Ishikawa (cell line): ENCODE measurements around the gene YJU2.

ENCODE experiments used
- CEBPB ChIP-seq: IDR thresholded peaks from 2 replicates; pipeline ENCODE4 v1.6.1; 2012
- CREB1 ChIP-seq: IDR thresholded peaks from 2 replicates; pipeline ENCODE4 v1.6.1; 2012; ENCODE audit warnings: low read depth
- EGR1 ChIP-seq: IDR thresholded peaks from 2 replicates; pipeline ENCODE4 v1.6.1; 2012
- EP300 ChIP-seq: IDR thresholded peaks from 2 replicates; pipeline ENCODE4 v1.6.1; 2012; ENCODE audit warnings: borderline replicate concordance
- FOXM1 ChIP-seq: IDR thresholded peaks from 2 replicates; pipeline ENCODE4 v1.6.1; 2012; ENCODE audit warnings: low read depth, borderline replicate concordance
- MAX ChIP-seq: IDR thresholded peaks from 2 replicates; pipeline ENCODE4 v1.6.1; 2012
- NFIC ChIP-seq: IDR thresholded peaks from 2 replicates; pipeline ENCODE4 v1.6.1; 2012
- RAD21 ChIP-seq: IDR thresholded peaks from 2 replicates; pipeline ENCODE4 v1.6.1; 2012; ENCODE audit warnings: low read depth
- REST ChIP-seq: IDR thresholded peaks from 2 replicates; pipeline ENCODE4 v1.6.1; 2012; ENCODE audit warnings: low read depth, mild to moderate bottlenecking
- TAF1 ChIP-seq: IDR thresholded peaks from 2 replicates; pipeline ENCODE4 v1.6.1; 2012; ENCODE audit warnings: low read depth, mild to moderate bottlenecking
- TCF12 ChIP-seq: IDR thresholded peaks from 2 replicates; pipeline ENCODE4 v1.6.1; 2012; ENCODE audit warnings: low read depth
- TEAD4 ChIP-seq: IDR thresholded peaks from 2 replicates; pipeline ENCODE4 v1.6.1; 2012
- YY1 ChIP-seq: IDR thresholded peaks from 2 replicates; pipeline ENCODE4 v1.6.1; 2012; ENCODE audit warnings: low read depth
- ZBTB7A ChIP-seq: IDR thresholded peaks from 2 replicates; pipeline ENCODE4 v1.6.1; 2012; ENCODE audit warnings: low read depth
- TF ChIP-seq, protein P1 (sequence below): IDR thresholded peaks from 2 replicates; pipeline ENCODE4 v1.6.1; 2012

Gene YJU2

GRCh38 chr19:4268816-4269430 is 22.0 kb downstream of the YJU2 start:
- TF ChIP-seq NFIC (no peak), REST (no peak), YY1 (no peak), TEAD4 (no peak), MAX (no peak), TAF1 (no peak), ZBTB7A (no peak), RAD21 (no peak), FOXM1 (no peak), CREB1 (no peak), EP300 (no peak)
- TF ChIP-seq, protein P1, sequence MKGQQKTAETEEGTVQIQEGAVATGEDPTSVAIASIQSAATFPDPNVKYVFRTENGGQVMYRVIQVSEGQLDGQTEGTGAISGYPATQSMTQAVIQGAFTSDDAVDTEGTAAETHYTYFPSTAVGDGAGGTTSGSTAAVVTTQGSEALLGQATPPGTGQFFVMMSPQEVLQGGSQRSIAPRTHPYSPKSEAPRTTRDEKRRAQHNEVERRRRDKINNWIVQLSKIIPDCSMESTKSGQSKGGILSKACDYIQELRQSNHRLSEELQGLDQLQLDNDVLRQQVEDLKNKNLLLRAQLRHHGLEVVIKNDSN, result no peak

DNA sequence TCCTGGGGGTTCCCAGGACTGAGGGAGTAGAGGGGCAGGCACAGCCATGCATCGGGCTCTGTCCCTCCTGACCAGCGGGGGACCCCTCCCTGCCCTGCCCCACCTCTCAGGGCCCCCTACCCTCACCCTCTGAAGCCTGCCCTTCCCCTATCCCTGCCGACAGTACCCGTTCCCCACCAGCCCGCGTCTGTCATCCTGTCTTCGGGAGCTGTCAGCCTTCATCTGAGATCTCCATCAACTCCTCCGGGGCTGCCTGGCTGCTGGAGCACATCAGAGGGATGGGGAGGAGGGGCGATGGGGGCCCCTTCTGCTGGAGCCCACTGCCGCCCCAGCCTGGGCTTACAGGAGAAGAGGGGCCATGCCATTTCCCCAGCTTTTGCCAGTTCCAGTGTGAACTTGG is 26.0 kb downstream of the YJU2 start:
- TF ChIP-seq EGR1, result no peak
- no peak for TF ChIP-seq ZBTB7A
- TF ChIP-seq CREB1, result no peak
- TF ChIP-seq YY1, result no peak
- TF ChIP-seq RAD21, result no peak
- no peak for TF ChIP-seq EP300
- TF ChIP-seq, protein P1, result no peak
- no peak for TF ChIP-seq REST
- TF ChIP-seq NFIC, result no peak
- no peak for TF ChIP-seq MAX
- TF ChIP-seq FOXM1, result no peak
- TF ChIP-seq CEBPB, result no peak
- no peak for TF ChIP-seq TAF1
- TF ChIP-seq TCF12, result no peak
- TF ChIP-seq TEAD4, result no peak

DNA sequence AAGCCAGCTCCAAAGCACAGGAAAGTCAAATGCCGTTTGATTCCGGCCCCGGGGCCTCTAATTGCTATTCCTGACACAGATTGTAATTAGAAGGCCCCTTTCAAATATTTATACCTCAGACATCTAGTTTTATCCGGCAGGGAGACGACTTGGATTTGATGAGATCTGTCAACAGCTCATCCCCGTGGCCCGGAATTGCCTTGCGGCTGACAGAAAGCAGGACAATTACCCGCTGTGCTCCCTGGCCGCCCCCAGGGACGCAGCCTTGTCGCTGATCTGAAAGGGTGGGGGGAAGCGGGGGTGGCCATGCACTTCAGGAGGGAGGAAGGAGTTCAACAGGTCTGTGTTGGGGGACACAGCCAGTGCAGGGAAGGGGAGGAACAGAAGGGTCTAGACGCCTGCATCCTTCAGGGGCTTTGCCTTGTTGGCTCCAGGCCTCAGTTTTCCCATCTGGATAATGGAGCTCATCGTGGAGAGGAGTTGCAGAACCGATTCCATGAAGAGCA is 30.4 kb downstream of the YJU2 start:
- TF ChIP-seq EP300 (no peak), CREB1 (no peak), TCF12 (no peak), MAX (no peak), TEAD4 (no peak), RAD21 (no peak), CEBPB (no peak), YY1 (no peak), EGR1 (no peak)
- TF ChIP-seq, protein P1, result no peak

DNA sequence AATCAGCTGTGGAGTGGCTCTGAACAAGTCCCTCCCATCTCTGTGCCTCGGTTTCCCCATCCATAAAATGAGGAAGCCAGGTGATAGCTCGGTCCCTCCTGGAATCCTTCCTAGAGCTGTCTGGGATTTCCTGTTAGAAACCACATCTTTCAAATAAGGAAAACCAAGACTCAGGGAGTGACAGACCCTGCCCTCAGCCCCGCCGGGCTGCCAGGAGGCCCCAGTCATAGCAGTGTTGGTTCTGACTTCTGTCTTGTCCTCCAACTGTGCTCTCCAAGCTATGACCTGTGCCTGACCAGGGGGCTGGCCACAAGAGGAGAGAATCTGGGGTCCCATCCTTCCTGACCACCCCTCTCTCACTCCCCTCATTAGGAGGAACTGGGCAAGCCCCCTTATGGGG is 31.1 kb downstream of the YJU2 start:
- TF ChIP-seq CREB1 (no peak), EGR1 (no peak), TEAD4 (no peak), CEBPB (no peak), TAF1 (no peak), TCF12 (no peak), FOXM1 (no peak), ZBTB7A (no peak), NFIC (no peak), MAX (no peak), REST (no peak), YY1 (no peak), EP300 (no peak), RAD21 (no peak)
- TF ChIP-seq, protein P1, result no peak
